GM12878 (cell line): ENCODE measurements around the gene SAMD1. TPM values are rescaled to one million over a fixed set of nuclear protein-coding genes. Genes with fewer than 3 reads are reported as not detected.

Experiments
- ATAC-seq: fragments of 200-7000 bp; cut with Tn5 transposase; 3 replicates; pipeline ENCODE4 v1.9.1; 2020; ENCODE audit warnings: mild to moderate bottlenecking, moderate library complexity
- BruUV-seq: library from RNA; stranded (reverse); fragments of 400-500 nt; replicated peaks from 2 replicates; lab custom pipeline; 2021; lab: Mats Ljungman, UMichigan
- CTCF ChIA-PET: fragments of 300-600 bp; sonication (Branson Sonifier 250); formaldehyde crosslinking; extraction: SDS; loops from one replicate; lab custom pipeline; 2021; ENCODE audit warnings: inconsistent platforms; lab: Yijun Ruan, JAX
- POLR2A ChIA-PET: fragments of 350-600 bp; formaldehyde crosslinking; extraction: SDS; loops from one replicate; lab custom pipeline; 2021; ENCODE audit warnings: inconsistent platforms; lab: Charles Lee
- RAD21 ChIA-PET: fragments of 300-600 bp; sonication (Branson Sonifier 250); formaldehyde crosslinking; loops from one replicate; lab custom pipeline; 2023; ENCODE audit warnings: antibody characterized with exemption; ENCODE audit not compliant: unreplicated experiment; lab: Charles Lee
- SMC1A ChIA-PET: fragments of 300-600 bp; sonication (Branson Sonifier 250); formaldehyde crosslinking; loops from one replicate; lab custom pipeline; 2023; ENCODE audit not compliant: unreplicated experiment, uncharacterized antibody; lab: Charles Lee
- DNase-seq: peaks from one replicate; pipeline ENCODE4 v3.0.0-alpha.2; 2011; ENCODE audit warnings: low read depth, low spot score
- FAIRE-seq: peaks from 3 replicates; lab custom pipeline; 2011; peaks lifted over from hg19 to GRCh38; lab: Jason Lieb, UNC
- H2AFZ ChIP-seq: 2 replicates; pipeline ENCODE4 v1.6.0; 2011; ENCODE audit warnings: low read depth, low read length, control low read depth; ENCODE audit not compliant: control insufficient read depth
- H3K27ac ChIP-seq: 2 replicates; pipeline ENCODE4 v1.5.1; 2011; ENCODE audit warnings: control low read depth; ENCODE audit not compliant: control insufficient read depth, insufficient read depth
- H3K27me3 ChIP-seq, 2 experiments: replicated peaks in 1 of 2; 2 replicates each; pipeline versions ENCODE4 v1.6.0 to v1.6.1; 2011; ENCODE audit warnings: low read length in 1 of 2; ENCODE audit not compliant: control insufficient read depth in 2 of 2, insufficient read depth in 2 of 2
- H3K36me3 ChIP-seq, 2 experiments: 2 replicates each; pipeline ENCODE4 v1.5.1; 2011; ENCODE audit warnings: low read length in 1 of 2; ENCODE audit not compliant: control insufficient read depth in 2 of 2, insufficient read depth in 2 of 2
- H3K4me1 ChIP-seq: 2 replicates; pipeline ENCODE4 v1.6.1; 2011; ENCODE audit warnings: mild to moderate bottlenecking, low read length, moderate library complexity, mixed read lengths; ENCODE audit not compliant: control insufficient read depth, insufficient read depth
- H3K4me2 ChIP-seq: 2 replicates; pipeline ENCODE4 v1.6.0; 2011; ENCODE audit warnings: control low read depth; ENCODE audit not compliant: control insufficient read depth, insufficient read depth
- H3K4me3 ChIP-seq: fragments of 200-600 bp; sonication (generic); 2 replicates; pipeline ENCODE4 v1.5.1; 2016
- H3K79me2 ChIP-seq: 2 replicates; pipeline ENCODE4 v1.6.0; 2011; ENCODE audit warnings: low read length; ENCODE audit not compliant: control insufficient read depth, insufficient read depth
- H3K9ac ChIP-seq: 2 replicates; pipeline ENCODE4 v1.8.0; 2011; ENCODE audit warnings: low read length, control low read depth, mixed read lengths; ENCODE audit not compliant: control insufficient read depth, insufficient read depth
- H3K9me3 ChIP-seq: replicated peaks from 3 replicates; pipeline ENCODE4 v1.5.1; 2011; ENCODE audit warnings: mild to moderate bottlenecking, low read length; ENCODE audit not compliant: control insufficient read depth, insufficient read depth
- H4K20me1 ChIP-seq: 2 replicates; pipeline ENCODE4 v1.6.0; 2011; ENCODE audit not compliant: control insufficient read depth, insufficient read depth
- BMI1 ChIP-seq: fragments of 450-650 bp; IDR thresholded peaks from 2 replicates; pipeline ENCODE4 v1.6.1; 2016; ENCODE audit warnings: mild to moderate bottlenecking, moderate library complexity, borderline replicate concordance
- BRCA1 ChIP-seq: IDR thresholded peaks from 2 replicates; pipeline ENCODE4 v1.6.1; 2011; ENCODE audit warnings: low read depth, low read length, improper control_type of control experiment
- EGR1 ChIP-seq, 2 experiments: IDR thresholded peaks; 1 replicate in 1 of 2; 2 replicates in 1 of 2; pipeline ENCODE4 v1.6.1; 2011 to 2012; ENCODE audit warnings: low read depth in 2 of 2, low read length in 2 of 2, borderline replicate concordance in 1 of 2, mild to moderate bottlenecking in 1 of 2, moderate library complexity in 1 of 2
- MLLT1 ChIP-seq: fragments of 450-650 bp; IDR thresholded peaks from 2 replicates; pipeline ENCODE4 v1.6.1; 2016; ENCODE audit warnings: mild to moderate bottlenecking
- MTA2 ChIP-seq: fragments of 450-650 bp; IDR thresholded peaks from 2 replicates; pipeline ENCODE4 v1.6.1; 2016; ENCODE audit warnings: low read depth, mild to moderate bottlenecking, moderate library complexity
- NKRF ChIP-seq: fragments of 450-650 bp; conservative IDR thresholded peaks from 2 replicates; pipeline ENCODE4 v1.6.1; 2017; ENCODE audit warnings: mild to moderate bottlenecking, moderate library complexity
- RFX5 ChIP-seq: IDR thresholded peaks from 2 replicates; pipeline ENCODE4 v1.6.1; 2011; ENCODE audit warnings: low read depth, low read length, improper control_type of control experiment
- SKIL ChIP-seq: fragments of 450-650 bp; IDR thresholded peaks from 2 replicates; pipeline ENCODE4 v1.6.1; 2017; ENCODE audit warnings: mild to moderate bottlenecking, low read depth, inconsistent platforms; ENCODE audit not compliant: poor library complexity, severe bottlenecking
- SMARCA5 ChIP-seq: fragments of 450-650 bp; IDR thresholded peaks from 2 replicates; pipeline ENCODE4 v1.6.1; 2017; ENCODE audit warnings: mild to moderate bottlenecking
- STAT1 ChIP-seq: fragments of 450-650 bp; conservative IDR thresholded peaks from 2 replicates; pipeline ENCODE4 v1.6.1; 2014; ENCODE audit warnings: antibody characterized with exemption, mild to moderate bottlenecking
- ZNF622 ChIP-seq: fragments of 450-650 bp; IDR thresholded peaks from 2 replicates; pipeline ENCODE4 v1.6.1; 2017; ENCODE audit warnings: mild to moderate bottlenecking, inconsistent platforms
- WGBS: methylation state at CpG from one replicate; pipeline ENCODE4 v1.1.6; 2016; ENCODE audit warnings: low lambda C conversion rate; ENCODE audit not compliant: insufficient replicate concordance, insufficient coverage; ENCODE audit errors: missing lambda C conversion rate; 5-methylcytosine and 5-hydroxymethylcytosine counted together
- in situ Hi-C: fragments of 300-500 bp; cut with MboI; formaldehyde crosslinking; loops from 9 replicates; pipeline ENCODE4 v1.14.3; 2018; ENCODE audit warnings: mixed read lengths
- intact Hi-C: fragments of 100-400 bp; cut with micrococcal nuclease; formaldehyde crosslinking; loops from one replicate; pipeline ENCODE4 v1.14.2; 2022; ENCODE audit not compliant: unreplicated experiment
- polyA plus RNA-seq, 11 experiments: library from polyadenylated mRNA; depleted of rRNA in 4 of 11; unstranded in 6 of 11; stranded (reverse) in 5 of 11; fragments of >200 nt; fragmentation: Nextera tagmentation in 4 of 11; fragmentation: Illumina TruSeq in 1 of 11; extraction: Ambion mirVana in 4 of 11; extraction: Trizol in 1 of 11; gene quantifications; 1 replicate in 1 of 11; 2 replicates in 10 of 11; pipeline versions ENCODE4 v1.2.1 to v1.2.3, GENCODE V29; 2011 to 2016; ENCODE audit warnings: inconsistent platforms in 2 of 11, missing spikeins in 2 of 11, low read depth in 1 of 11
- total RNA-seq, 4 experiments: library from RNA; depleted of rRNA in 3 of 4; stranded (reverse); fragments of >200 nt in 3 of 4; fragmentation: Illumina TruSeq in 1 of 4; extraction: Trizol in 1 of 4; gene quantifications; 2 replicates each; pipeline versions ENCODE4 v1.2.1 to v1.2.3, GENCODE V29; 2013 to 2021

SAMD1 gene
- total and polyA plus RNA-seq, 10 of the 15 experiments (the other 5 are each of a cell fraction or from before 2014, with no cell fraction given): 3.0 to 71.7 (median 19.3) TPM

- no peak for TF ChIP-seq BMI1
- TF ChIP-seq NKRF: no peak
- no peak for TF ChIP-seq ZNF622
- TF ChIP-seq MLLT1: no peak
- no peak for TF ChIP-seq MTA2
- TF ChIP-seq BRCA1: no peak
- no peak for TF ChIP-seq RFX5
- TF ChIP-seq EGR1 (IDR thresholded peaks at IDR 0.05; ENCODE audit: borderline replicate concordance in 1 of 2, low read depth in 2 of 2, low read length in 2 of 2): no peak
- no peak for TF ChIP-seq STAT1
- TF ChIP-seq SMARCA5: no peak
- TF ChIP-seq SKIL: no peak
- H3K27me3 ChIP-seq: peaks cover 0 to 6% of the 10 kb centered on the region in 2 experiments
- H4K20me1 ChIP-seq: no peaks in the 10 kb centered on the region; the same call in 1 of the 2 replicates
- ChIA-PET RAD21 (no interaction called here), POLR2A (interaction anchor here (0.6 kb wide), 1 partner anchor 295 kb away, joined by 3 read pairs; no protein-coding TSS in a partner anchor), CTCF (interaction anchor here (1.0 kb wide), 1 partner anchor 17 kb away, joined by 3 read pairs; the partner anchor contains the start of gene MISP3), SMC1A (no interaction called here)
- H2AFZ ChIP-seq: no peak overlapping the region
- WGBS: 68% methylated on average over 3 of the region's 3 CpGs
- no peak overlapping the region for H3K4me2 ChIP-seq
- H3K4me3 ChIP-seq: no peak overlapping the region
- in situ Hi-C loops (loop anchor here (25.0 kb wide), 1 partner anchor 768 kb away; no protein-coding TSS in a partner anchor), intact Hi-C loops (no loop called here)
- no peak overlapping the region for H3K27ac ChIP-seq
- H3K4me1 ChIP-seq: no peaks in the 10 kb centered on the region
- ATAC-seq: no peak
- H3K79me2 ChIP-seq: no peaks in the 10 kb centered on the region
- H3K36me3 ChIP-seq: peaks cover 0 to 6% of the 10 kb centered on the region in 2 experiments; a peak in 3 of 4 replicates
- H3K9ac ChIP-seq: no peak overlapping the region
- no peak for DNase-seq
- BruUV-seq: no TSS peak
- no peak for FAIRE-seq
- H3K9me3 ChIP-seq: no peaks in the 10 kb centered on the region
These were observed 35.2 kb downstream of the SAMD1 start for GRCh38 chr19:14055396-14055795.
